Keratinocyte (primary cell): ENCODE results near the gene FAM110A. TPM values are rescaled to one million over a fixed set of nuclear protein-coding genes. Genes with fewer than 3 reads are reported as not detected.

ENCODE experiments used
- DNase-seq: peaks from one replicate; pipeline ENCODE4 v3.0.0-alpha.2; 2011; ENCODE audit warnings: low read depth, missing footprints, low spot score
- FAIRE-seq: peaks from 2 replicates; lab custom pipeline; 2011; peaks lifted over from hg19 to GRCh38; lab: Jason Lieb, UNC
- H2AFZ ChIP-seq: 2 replicates; pipeline ENCODE4 v1.6.0; 2012; ENCODE audit warnings: low read length, control low read depth, inconsistent platforms; ENCODE audit not compliant: control insufficient read depth
- H3K27ac ChIP-seq: 2 replicates; pipeline ENCODE4 v1.5.1; 2011; ENCODE audit warnings: low read length; ENCODE audit not compliant: control insufficient read depth, insufficient read depth
- H3K27me3 ChIP-seq: 3 replicates; pipeline ENCODE4 v1.6.0; 2011; ENCODE audit warnings: low read length; ENCODE audit not compliant: control insufficient read depth, insufficient read depth; ENCODE audit errors: extremely low read depth
- H3K36me3 ChIP-seq, 2 experiments: 2 replicates in 1 of 2; 3 replicates in 1 of 2; pipeline ENCODE4 v1.5.1; 2011; ENCODE audit warnings: low read length in 2 of 2, mild to moderate bottlenecking in 1 of 2; ENCODE audit not compliant: control insufficient read depth in 2 of 2, insufficient read depth in 2 of 2; ENCODE audit errors: extremely low read depth in 1 of 2
- H3K4me1 ChIP-seq: 3 replicates; pipeline ENCODE4 v1.5.1; 2011; ENCODE audit warnings: low read length; ENCODE audit not compliant: control insufficient read depth, insufficient read depth; ENCODE audit errors: extremely low read depth
- H3K4me2 ChIP-seq: 3 replicates; pipeline ENCODE4 v1.6.0; 2011; ENCODE audit warnings: low read depth, low read length; ENCODE audit not compliant: control insufficient read depth, insufficient read depth; ENCODE audit errors: extremely low read depth
- H3K4me3 ChIP-seq, 3 experiments: fragments of 200-600 bp in 1 of 3; sonication (generic) in 1 of 3; 2 replicates in 2 of 3; 3 replicates in 1 of 3; pipeline ENCODE4 v1.5.1; 2011 to 2016; ENCODE audit warnings: low read length in 3 of 3, mild to moderate bottlenecking in 3 of 3, control low read depth in 2 of 3, inconsistent platforms in 1 of 3, low read depth in 1 of 3, mixed read lengths in 1 of 3, mixed run types in 1 of 3, moderate library complexity in 1 of 3; ENCODE audit not compliant: control insufficient read depth in 2 of 3, insufficient read depth in 2 of 3; ENCODE audit errors: extremely low read depth in 1 of 3
- H3K79me2 ChIP-seq: 2 replicates; pipeline ENCODE4 v1.6.0; 2012; ENCODE audit warnings: low read length; ENCODE audit not compliant: control insufficient read depth, insufficient read depth
- H3K9ac ChIP-seq: 3 replicates; pipeline ENCODE4 v1.6.0; 2011; ENCODE audit warnings: low read length; ENCODE audit not compliant: control insufficient read depth, insufficient read depth; ENCODE audit errors: extremely low read depth
- H3K9me1 ChIP-seq: 3 replicates; pipeline ENCODE4 v1.6.0; 2011; ENCODE audit warnings: low read length; ENCODE audit not compliant: control insufficient read depth, insufficient read depth; ENCODE audit errors: extremely low read depth
- H3K9me3 ChIP-seq: 2 replicates; pipeline ENCODE4 v1.5.1; 2012; ENCODE audit warnings: low read depth, low read length; ENCODE audit not compliant: control insufficient read depth
- H4K20me1 ChIP-seq: 3 replicates; pipeline ENCODE4 v1.6.0; 2011; ENCODE audit warnings: low read length; ENCODE audit not compliant: control insufficient read depth, insufficient read depth; ENCODE audit errors: extremely low read depth
- CTCF ChIP-seq, 3 experiments: IDR thresholded peaks in 1 of 3; conservative IDR thresholded peaks in 1 of 3; optimal IDR thresholded peaks in 1 of 3; 2 replicates in 2 of 3; 3 replicates in 1 of 3; pipeline versions ENCODE3 to v1.5.1; 2011; ENCODE audit warnings: low read length in 3 of 3, mild to moderate bottlenecking in 3 of 3, moderate library complexity in 2 of 3, control low read depth in 1 of 3, inconsistent platforms in 1 of 3; ENCODE audit not compliant: insufficient read depth in 2 of 3; ENCODE audit errors: extremely low read depth in 1 of 3
- EZH2 ChIP-seq: IDR thresholded peaks from one replicate; pipeline ENCODE4 v1.6.1; 2012; ENCODE audit warnings: inconsistent platforms, mild to moderate bottlenecking, low read length, moderate library complexity
- dilution Hi-C: fragments of 300-500 bp; cut with MboI; formaldehyde crosslinking; loops from one replicate; pipeline ENCODE4 v1.7.0; 2020; ENCODE audit warnings: low sequenced_read_pairs; ENCODE audit not compliant: extremely low pct_ligation_motif_present
- polyA plus RNA-seq, 5 experiments: library from polyadenylated mRNA; depleted of rRNA in 3 of 5; stranded (reverse) in 3 of 5; stranded (forward) in 1 of 5; unstranded in 1 of 5; fragments of >200 nt; gene quantifications; 1 replicate in 1 of 5; 2 replicates in 3 of 5; 3 replicates in 1 of 5; pipeline versions ENCODE4 v1.2.1 to v1.2.3, GENCODE V29; 2011 to 2012; ENCODE audit warnings: missing spikeins in 2 of 5, low read depth in 1 of 5, low replicate concordance in 1 of 5

FAM110A gene
- polyA plus RNA-seq, 1 donor (not counting 4 experiments of a cell fraction or from before 2014, with no cell fraction given) = 12.3 TPM

- H3K9ac ChIP-seq = no peak overlapping the region
- H3K27ac ChIP-seq = no peak overlapping the region
- TF ChIP-seq CTCF (optimal IDR thresholded peaks at IDR 0.05 in 1 of 3, IDR thresholded peaks at IDR 0.05 in 1 of 3, conservative IDR thresholded peaks at IDR 0.05 in 1 of 3; ENCODE audit: extremely low read depth in 1 of 3, insufficient read depth in 2 of 3, low read length in 3 of 3) = no peak
- no peak for TF ChIP-seq EZH2
- dilution Hi-C loops = no loop called here
- H3K4me2 ChIP-seq = no peak overlapping the region
- no peaks in the 10 kb centered on the region for H3K9me1 ChIP-seq
- no peaks in the 10 kb centered on the region for H3K36me3 ChIP-seq
- H3K4me1 ChIP-seq = no peaks in the 10 kb centered on the region
- no peaks in the 10 kb centered on the region for H3K9me3 ChIP-seq
- no peak overlapping the region for H3K4me3 ChIP-seq
- H3K79me2 ChIP-seq = no peaks in the 10 kb centered on the region
- H2AFZ ChIP-seq = no peak overlapping the region
- FAIRE-seq (no peak), DNase-seq (no peak)
- peaks cover 10% of the 10 kb centered on the region for H3K27me3 ChIP-seq
- peaks cover 2% of the 10 kb centered on the region for H4K20me1 ChIP-seq
Observed at GRCh38 chr20:869606-870005, 36.1 kb downstream of the FAM110A start.

- H3K9me3 ChIP-seq = no peaks in the 10 kb centered on the region
- DNase-seq (no peak), FAIRE-seq (no peak)
- H3K9ac ChIP-seq = no peak overlapping the region
- no peak overlapping the region for H2AFZ ChIP-seq
- no peak overlapping the region for H3K27ac ChIP-seq
- no peak overlapping the region for H3K4me3 ChIP-seq
- no peak overlapping the region for H3K4me2 ChIP-seq
- no peaks in the 10 kb centered on the region for H3K36me3 ChIP-seq
- TF ChIP-seq CTCF (optimal IDR thresholded peaks at IDR 0.05 in 1 of 3, IDR thresholded peaks at IDR 0.05 in 1 of 3, conservative IDR thresholded peaks at IDR 0.05 in 1 of 3; ENCODE audit: extremely low read depth in 1 of 3, insufficient read depth in 2 of 3, low read length in 3 of 3) (no peak), EZH2 (no peak)
- no peaks in the 10 kb centered on the region for H3K79me2 ChIP-seq
- peaks cover 10% of the 10 kb centered on the region for H3K27me3 ChIP-seq
- peaks cover 2% of the 10 kb centered on the region for H4K20me1 ChIP-seq
- H3K9me1 ChIP-seq = no peaks in the 10 kb centered on the region
- peaks cover 7% of the 10 kb centered on the region for H3K4me1 ChIP-seq
- dilution Hi-C loops = no loop called here
Observed at GRCh38 chr20:870758-871157, 37.2 kb downstream of the FAM110A start.
